ENCODE results near the gene PRAMEF1.
"Not testable (repeated sequence)": the region's sequence is repeated elsewhere in the genome, so short reads cannot be mapped to it uniquely, and the experiment has no call there.

DNA sequence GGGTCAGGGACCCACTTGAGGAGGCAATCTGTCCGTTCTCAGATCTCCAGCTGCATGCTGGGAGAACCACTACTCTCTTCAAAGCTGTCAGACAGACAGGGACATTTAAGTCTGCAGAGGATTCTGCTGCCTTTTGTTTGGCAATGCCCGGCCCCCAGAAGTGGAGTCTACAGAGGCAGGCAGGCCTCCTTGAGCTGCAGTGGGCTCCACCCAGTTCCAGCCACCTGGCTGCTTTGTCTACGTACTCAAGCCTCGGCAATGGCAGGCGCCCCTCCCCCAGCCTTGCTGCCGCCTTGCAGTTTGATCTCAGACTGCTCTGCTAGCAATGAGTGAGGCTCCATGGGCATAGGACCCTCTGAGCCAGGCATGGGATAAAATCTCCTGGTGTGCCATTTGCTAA, 27.9 kb downstream of the PRAMEF1 start:
- TF ChIP-seq, protein P1, sequence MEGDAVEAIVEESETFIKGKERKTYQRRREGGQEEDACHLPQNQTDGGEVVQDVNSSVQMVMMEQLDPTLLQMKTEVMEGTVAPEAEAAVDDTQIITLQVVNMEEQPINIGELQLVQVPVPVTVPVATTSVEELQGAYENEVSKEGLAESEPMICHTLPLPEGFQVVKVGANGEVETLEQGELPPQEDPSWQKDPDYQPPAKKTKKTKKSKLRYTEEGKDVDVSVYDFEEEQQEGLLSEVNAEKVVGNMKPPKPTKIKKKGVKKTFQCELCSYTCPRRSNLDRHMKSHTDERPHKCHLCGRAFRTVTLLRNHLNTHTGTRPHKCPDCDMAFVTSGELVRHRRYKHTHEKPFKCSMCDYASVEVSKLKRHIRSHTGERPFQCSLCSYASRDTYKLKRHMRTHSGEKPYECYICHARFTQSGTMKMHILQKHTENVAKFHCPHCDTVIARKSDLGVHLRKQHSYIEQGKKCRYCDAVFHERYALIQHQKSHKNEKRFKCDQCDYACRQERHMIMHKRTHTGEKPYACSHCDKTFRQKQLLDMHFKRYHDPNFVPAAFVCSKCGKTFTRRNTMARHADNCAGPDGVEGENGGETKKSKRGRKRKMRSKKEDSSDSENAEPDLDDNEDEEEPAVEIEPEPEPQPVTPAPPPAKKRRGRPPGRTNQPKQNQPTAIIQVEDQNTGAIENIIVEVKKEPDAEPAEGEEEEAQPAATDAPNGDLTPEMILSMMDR (IDR thresholded peaks at IDR 0.05; ENCODE audit: low read depth, low read length): not testable (repeated sequence)
- not testable (repeated sequence) for TF ChIP-seq EZH2phosphoT487 (IDR thresholded peaks at IDR 0.05; ENCODE audit: low read depth)

All from OCI-LY3 (cell line).